CD14-positive monocyte (primary cell): ENCODE data around the gene NCOA7. TPM values are rescaled to one million over a fixed set of nuclear protein-coding genes. Genes with fewer than 3 reads are reported as not detected.

ENCODE experiments used
- DNase-seq, 3 donors: peaks; one replicate each; pipeline ENCODE4 v3.0.0-alpha.2; 2011 to 2022
- H2AFZ ChIP-seq: 2 replicates; pipeline ENCODE4 v1.6.0; 2012; ENCODE audit warnings: mild to moderate bottlenecking, low read depth, low read length, inconsistent platforms; ENCODE audit not compliant: insufficient read depth, poor library complexity, severe bottlenecking
- H3K27ac ChIP-seq, 2 donors: 1 replicate in 1 of 2; 2 replicates in 1 of 2; pipeline ENCODE4 v1.5.1; 2012 to 2013; ENCODE audit warnings: low read length in 2 of 2, control low read depth in 1 of 2, inconsistent platforms in 1 of 2, low read depth in 1 of 2, mild to moderate bottlenecking in 1 of 2
- H3K27me3 ChIP-seq, 2 donors: one replicate each; pipeline versions ENCODE4 v1.6.0 to v1.6.1; 2011 to 2013; ENCODE audit warnings: low read length in 2 of 2; ENCODE audit not compliant: control insufficient read depth in 2 of 2, insufficient read depth in 2 of 2
- H3K36me3 ChIP-seq, 2 donors: replicated peaks in 1 of 2; 1 replicate in 1 of 2; 2 replicates in 1 of 2; pipeline versions ENCODE4 v1.5.1 to v1.6.1; 2012 to 2013; ENCODE audit warnings: low read length in 2 of 2, control low read depth in 1 of 2, inconsistent platforms in 1 of 2, mild to moderate bottlenecking in 1 of 2; ENCODE audit not compliant: insufficient read depth in 2 of 2, control insufficient read depth in 1 of 2
- H3K4me1 ChIP-seq, 2 donors: 1 replicate in 1 of 2; 2 replicates in 1 of 2; pipeline versions ENCODE4 v1.5.1 to v1.6.1; 2012 to 2013; ENCODE audit warnings: low read length in 2 of 2, control low read depth in 1 of 2, inconsistent platforms in 1 of 2, mild to moderate bottlenecking in 1 of 2, moderate library complexity in 1 of 2; ENCODE audit not compliant: insufficient read depth in 2 of 2, control insufficient read depth in 1 of 2
- H3K4me2 ChIP-seq: replicated peaks from 2 replicates; pipeline ENCODE3; 2012; ENCODE audit warnings: low read length, moderate library complexity, mild to moderate bottlenecking; ENCODE audit not compliant: poor library complexity, severe bottlenecking; ENCODE audit errors: extremely low read depth
- H3K4me3 ChIP-seq, 3 experiments: fragments of 200-600 bp in 1 of 3; sonication (generic) in 1 of 3; replicated peaks in 1 of 3; 1 replicate in 2 of 3; 2 replicates in 1 of 3; pipeline ENCODE4 v1.5.1; 2011 to 2013; ENCODE audit warnings: low read length in 3 of 3, mild to moderate bottlenecking in 3 of 3, control low read depth in 2 of 3, low read depth in 2 of 3, inconsistent platforms in 1 of 3, moderate library complexity in 1 of 3
- H3K79me2 ChIP-seq: 2 replicates; pipeline ENCODE4 v1.6.0; 2012; ENCODE audit warnings: mild to moderate bottlenecking, control low read depth, inconsistent platforms, low read length, moderate library complexity; ENCODE audit not compliant: insufficient read depth
- H3K9ac ChIP-seq: 2 replicates; pipeline ENCODE4 v1.6.0; 2017; ENCODE audit warnings: low read length, mild to moderate bottlenecking; ENCODE audit not compliant: insufficient read depth, poor library complexity, severe bottlenecking
- H3K9me3 ChIP-seq, 2 donors: replicated peaks in 1 of 2; 1 replicate in 1 of 2; 2 replicates in 1 of 2; pipeline versions ENCODE4 v1.5.1 to v1.6.1; 2012 to 2013; ENCODE audit warnings: low read length in 2 of 2, control low read depth in 1 of 2; ENCODE audit not compliant: control insufficient read depth in 1 of 2, insufficient read depth in 1 of 2
- H4K20me1 ChIP-seq: 2 replicates; pipeline ENCODE4 v1.6.0; 2012; ENCODE audit warnings: mild to moderate bottlenecking, low read length, control low read depth, moderate library complexity; ENCODE audit not compliant: insufficient read depth
- H3K27ac Mint-ChIP-seq, 7 donors: one replicate each; pipeline ENCODE4 v1.8.0; 2020; ENCODE audit warnings: mild to moderate bottlenecking in 7 of 7, mixed read lengths in 7 of 7, moderate library complexity in 6 of 7, inconsistent platforms in 2 of 7
- H3K27me3 Mint-ChIP-seq, 3 donors: one replicate each; pipeline ENCODE4 v1.8.0; 2021 to 2022; ENCODE audit warnings: low read depth in 3 of 3, mild to moderate bottlenecking in 3 of 3, mixed read lengths in 3 of 3, moderate library complexity in 3 of 3, inconsistent platforms in 1 of 3
- H3K36me3 Mint-ChIP-seq, 2 donors: one replicate each; pipeline ENCODE4 v1.8.0; 2020; ENCODE audit warnings: mixed read lengths in 2 of 2, inconsistent platforms in 1 of 2, mild to moderate bottlenecking in 1 of 2
- H3K4me1 Mint-ChIP-seq: one replicate; pipeline ENCODE4 v1.8.0; 2020; ENCODE audit warnings: mild to moderate bottlenecking, mixed read lengths
- H3K4me3 Mint-ChIP-seq, 2 donors: one replicate each; pipeline ENCODE4 v1.8.0; 2020; ENCODE audit warnings: mild to moderate bottlenecking in 2 of 2, mixed read lengths in 2 of 2, moderate library complexity in 1 of 2
- H3K9me3 Mint-ChIP-seq, 7 donors: one replicate each; pipeline ENCODE4 v1.8.0; 2020 to 2022; ENCODE audit warnings: mixed read lengths in 7 of 7, mild to moderate bottlenecking in 6 of 7, moderate library complexity in 6 of 7, inconsistent platforms in 2 of 7
- WGBS: methylation state at CpG from one replicate; pipeline ENCODE4 v1.1.5; 2013; ENCODE audit warnings: missing lambda C conversion rate; ENCODE audit not compliant: insufficient coverage; 5-methylcytosine and 5-hydroxymethylcytosine counted together
- intact Hi-C, 2 donors: fragments of 100-400 bp; cut with micrococcal nuclease; formaldehyde crosslinking; loops; one replicate each; pipeline versions ENCODE4 v1.15.0 to v1.15.1; 2023
- polyA plus RNA-seq, 3 donors: library from polyadenylated mRNA; depleted of rRNA in 1 of 3; unstranded in 2 of 3; stranded (reverse) in 1 of 3; fragments of 300-500 nt in 2 of 3; fragments of >200 nt in 1 of 3; fragmentation: Illumina TruSeq in 2 of 3; gene quantifications; 1 replicate in 2 of 3; 2 replicates in 1 of 3; pipeline ENCODE4 v1.2.3, GENCODE V29; 2012 to 2021
- TF ChIP-seq, protein P1 (sequence below): fragments of 200-600 bp; IDR thresholded peaks from one replicate; pipeline ENCODE4 v1.8.0; 2022; ENCODE audit warnings: antibody characterized with exemption, mild to moderate bottlenecking

NCOA7 gene
- polyA plus RNA-seq, 3 donors: 8.3 to 21.9 (median 11.2) TPM

DNA sequence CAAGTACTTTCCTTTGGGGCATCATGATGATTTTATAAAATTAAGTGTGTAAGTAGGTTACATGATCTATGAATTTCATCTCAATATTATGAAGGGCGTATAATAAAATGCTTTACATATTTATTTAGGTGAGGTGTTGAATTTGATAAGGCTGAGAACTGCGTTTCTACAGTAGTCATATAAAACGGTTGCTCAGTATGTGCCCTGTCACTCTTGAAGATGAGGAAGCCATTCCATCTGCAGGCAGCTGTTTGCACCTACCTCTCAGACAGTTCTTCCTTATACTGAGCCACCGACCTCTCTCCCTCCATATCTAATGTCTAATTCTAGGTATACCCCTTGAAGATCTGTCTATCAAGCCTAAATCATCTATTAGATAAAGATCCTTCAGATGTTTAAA, 16.1 kb downstream of the NCOA7 start:
- Mint-ChIP-seq H3K27me3 (peaks cover 0 to 2% (median 0%) of the 10 kb centered on the region in 3 donors), H3K4me3 (no peak overlapping the region), H3K9me3 (peaks cover 0 to 3% (median 0%) of the 10 kb centered on the region in 7 donors), H3K27ac (no peak overlapping the region), H3K36me3 (peaks cover 0 to 5% of the 10 kb centered on the region in 2 donors), H3K4me1 (peaks cover 53% of the 10 kb centered on the region)
- intact Hi-C loops: no loop called here
- no peak overlapping the region for H3K4me3 ChIP-seq
- H3K9ac ChIP-seq: no peak overlapping the region
- no peaks in the 10 kb centered on the region for H3K9me3 ChIP-seq
- no peaks in the 10 kb centered on the region for H3K36me3 ChIP-seq
- TF ChIP-seq, protein P1, sequence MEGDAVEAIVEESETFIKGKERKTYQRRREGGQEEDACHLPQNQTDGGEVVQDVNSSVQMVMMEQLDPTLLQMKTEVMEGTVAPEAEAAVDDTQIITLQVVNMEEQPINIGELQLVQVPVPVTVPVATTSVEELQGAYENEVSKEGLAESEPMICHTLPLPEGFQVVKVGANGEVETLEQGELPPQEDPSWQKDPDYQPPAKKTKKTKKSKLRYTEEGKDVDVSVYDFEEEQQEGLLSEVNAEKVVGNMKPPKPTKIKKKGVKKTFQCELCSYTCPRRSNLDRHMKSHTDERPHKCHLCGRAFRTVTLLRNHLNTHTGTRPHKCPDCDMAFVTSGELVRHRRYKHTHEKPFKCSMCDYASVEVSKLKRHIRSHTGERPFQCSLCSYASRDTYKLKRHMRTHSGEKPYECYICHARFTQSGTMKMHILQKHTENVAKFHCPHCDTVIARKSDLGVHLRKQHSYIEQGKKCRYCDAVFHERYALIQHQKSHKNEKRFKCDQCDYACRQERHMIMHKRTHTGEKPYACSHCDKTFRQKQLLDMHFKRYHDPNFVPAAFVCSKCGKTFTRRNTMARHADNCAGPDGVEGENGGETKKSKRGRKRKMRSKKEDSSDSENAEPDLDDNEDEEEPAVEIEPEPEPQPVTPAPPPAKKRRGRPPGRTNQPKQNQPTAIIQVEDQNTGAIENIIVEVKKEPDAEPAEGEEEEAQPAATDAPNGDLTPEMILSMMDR: no peak
- peaks cover 33 to 34% of the 10 kb centered on the region in 2 donors for H3K4me1 ChIP-seq
- peaks cover 37% of the 10 kb centered on the region for H3K79me2 ChIP-seq
- no peak overlapping the region for H2AFZ ChIP-seq
- no peaks in the 10 kb centered on the region for H4K20me1 ChIP-seq
- DNase-seq: no peak
- WGBS: 0% methylated on average over 2 of the region's 4 CpGs
- H3K27ac ChIP-seq: no peak overlapping the region
- H3K27me3 ChIP-seq: no peaks in the 10 kb centered on the region
- H3K4me2 ChIP-seq: no peak overlapping the region

DNA sequence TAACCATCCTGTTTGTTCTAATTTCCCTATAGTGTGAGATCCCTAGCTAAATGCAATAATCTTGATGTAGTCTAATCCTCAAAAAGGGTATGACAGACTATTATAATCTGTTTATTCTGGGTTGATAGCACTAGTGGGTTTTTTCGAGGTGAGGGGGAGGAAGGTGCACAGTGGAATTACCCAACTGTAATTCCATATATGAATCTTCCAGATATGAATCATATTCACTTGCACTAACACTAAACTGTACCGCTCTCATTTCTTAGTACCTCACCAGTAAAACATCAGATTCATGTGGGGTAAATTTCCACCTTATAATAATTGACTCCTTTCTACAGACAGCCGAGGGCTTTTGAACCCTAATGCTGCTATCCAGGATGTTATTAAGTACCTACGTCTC, 16.5 kb downstream of the NCOA7 start:
- Mint-ChIP-seq H3K4me1 (peaks cover 55% of the 10 kb centered on the region), H3K36me3 (peaks cover 0 to 5% of the 10 kb centered on the region in 2 donors), H3K27ac (no peak overlapping the region), H3K9me3 (peaks cover 0 to 3% (median 0%) of the 10 kb centered on the region in 7 donors), H3K4me3 (no peak overlapping the region), H3K27me3 (peaks cover 0 to 2% (median 0%) of the 10 kb centered on the region in 3 donors)
- no peak for DNase-seq
- intact Hi-C loops: no loop called here
- H4K20me1 ChIP-seq: no peaks in the 10 kb centered on the region
- no peak overlapping the region for H3K4me3 ChIP-seq
- TF ChIP-seq, protein P1: no peak
- H3K4me2 ChIP-seq: no peak overlapping the region
- no peak overlapping the region for H3K9ac ChIP-seq
- WGBS: no CpG with 5 or more reads among the region's 4 CpGs
- no peak overlapping the region for H2AFZ ChIP-seq
- no peaks in the 10 kb centered on the region for H3K9me3 ChIP-seq
- H3K27ac ChIP-seq: no peak overlapping the region
- H3K36me3 ChIP-seq: no peaks in the 10 kb centered on the region
- H3K27me3 ChIP-seq: no peaks in the 10 kb centered on the region
- H3K4me1 ChIP-seq: peaks cover 34 to 36% of the 10 kb centered on the region in 2 donors
- peaks cover 37% of the 10 kb centered on the region for H3K79me2 ChIP-seq
